ENCODE measurements around the gene THRB.

- TF ChIP-seq CTCF (IDR thresholded peaks at IDR 0.05) (no peak), POLR2A (IDR thresholded peaks at IDR 0.05) (no peak)
Observed at GRCh38 chr3:24529210-24529609, 34.6 kb upstream of the THRB start.
